Stimulated activated CD4-positive, alpha-beta T cell treated with anti-CD3 and anti-CD28 coated beads, Interleukin-12 subunit alpha, Interleukin-12 subunit beta, amount 100 ng/mL, for 48 hours (primary cell): ENCODE data around the gene CLRN3.

Source experiments
- DNase-seq, 3 donors: peaks; one replicate each; pipeline ENCODE4 v3.0.0-alpha.2; 2020; ENCODE audit warnings: low read depth in 2 of 3, low spot score in 1 of 3

Gene CLRN3

DNA sequence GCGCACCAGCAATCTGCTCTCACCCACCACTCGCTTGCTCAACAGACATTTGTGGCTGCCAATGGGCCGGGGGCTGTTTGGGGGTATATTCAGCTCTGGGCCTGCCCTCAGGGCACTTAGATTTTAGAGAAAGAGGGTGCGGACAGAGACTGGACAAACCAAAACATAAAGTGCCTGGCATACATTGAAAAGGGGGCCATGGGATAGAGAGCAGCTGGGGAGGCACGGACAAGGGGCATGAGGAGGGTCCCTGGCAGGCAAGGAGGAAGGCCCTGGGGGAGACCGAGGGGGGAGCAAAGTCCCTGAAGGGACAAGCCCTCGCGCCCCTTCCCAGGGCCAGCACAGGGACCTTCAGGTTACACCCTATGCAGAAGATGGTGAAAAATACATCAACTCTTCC, 43.5 kb downstream of the CLRN3 start:
- no peak for DNase-seq

- DNase-seq, result no peak
Observed at GRCh38 chr10:127848226-127848625, 44.5 kb downstream of the CLRN3 start.

- DNase-seq, result no peak
Observed at GRCh38 chr10:127845756-127846155, 47.0 kb downstream of the CLRN3 start.

- no peak for DNase-seq
Observed at GRCh38 chr10:127840884-127841283, 51.9 kb downstream of the CLRN3 start.

- DNase-seq, result no peak
Observed at GRCh38 chr10:127836966-127837365, 55.8 kb downstream of the CLRN3 start.

- no peak for DNase-seq
Observed at GRCh38 chr10:127836176-127836575, 56.6 kb downstream of the CLRN3 start.

DNA sequence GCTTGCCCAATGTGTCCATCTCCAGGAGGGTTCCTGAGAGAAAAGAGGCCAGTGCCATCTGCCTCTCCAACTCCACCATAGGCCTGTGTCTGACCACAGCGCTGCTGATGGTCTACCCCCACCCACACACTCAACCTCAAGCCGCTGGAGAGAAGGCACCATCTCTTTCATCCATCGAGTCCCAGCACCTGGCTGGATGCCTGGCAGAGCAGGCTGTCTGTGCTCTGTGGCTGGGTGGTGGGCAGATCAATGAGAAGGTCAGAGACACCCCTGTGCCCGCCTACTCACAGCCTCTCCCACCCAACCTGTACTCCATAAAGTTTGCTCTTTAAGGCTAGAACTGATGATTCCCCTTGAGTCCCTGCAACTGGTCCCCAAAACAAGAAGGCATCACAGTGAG, 58.0 kb downstream of the CLRN3 start:
- DNase-seq, result no peak

DNA sequence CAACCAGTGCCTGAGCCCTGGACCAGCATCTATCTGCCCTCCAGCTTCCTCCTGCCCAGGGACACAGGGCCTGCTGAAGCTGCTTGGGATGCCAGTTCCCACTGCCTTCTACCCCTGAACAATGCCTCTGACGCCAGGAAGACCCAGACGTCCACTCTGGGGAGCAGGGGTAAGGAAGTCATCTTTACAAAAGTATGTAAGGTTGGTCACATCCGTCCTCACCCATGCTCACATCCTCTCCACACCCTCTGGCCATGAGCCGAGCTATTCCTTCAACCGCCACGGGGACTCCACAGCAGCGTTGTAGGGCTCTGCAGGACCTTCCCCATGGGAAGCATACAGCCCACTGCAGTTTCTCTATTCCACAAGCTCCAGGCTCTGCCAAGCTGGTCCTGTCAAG, 58.5 kb downstream of the CLRN3 start:
- DNase-seq, result no peak

- DNase-seq, result no peak
Observed at GRCh38 chr10:127833804-127834203, 58.9 kb downstream of the CLRN3 start.

- no peak for DNase-seq
Observed at GRCh38 chr10:127832501-127832900, 60.2 kb downstream of the CLRN3 start.

DNA sequence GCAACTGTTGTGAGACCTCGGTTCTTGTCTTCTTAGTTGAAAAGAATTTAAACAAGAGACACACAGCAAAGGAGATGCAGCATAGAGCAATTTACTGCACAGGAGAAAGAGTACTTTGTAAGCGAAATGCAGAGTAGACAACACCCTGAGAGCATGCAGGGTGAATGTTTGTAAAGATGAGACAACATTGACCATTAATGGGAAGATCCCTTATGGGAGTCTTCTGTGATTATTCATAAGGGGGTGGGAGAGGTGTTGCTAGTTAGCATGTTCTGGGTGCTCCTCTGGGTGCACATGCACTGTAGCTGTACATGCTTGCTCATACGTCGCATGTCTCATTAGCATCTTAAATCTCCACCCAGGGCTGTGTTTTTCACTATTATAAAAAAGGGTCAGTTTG, 62.3 kb downstream of the CLRN3 start:
- DNase-seq, result no peak
